Fibroblast of pulmonary artery (primary cell): ENCODE measurements around the gene IDUA.

ENCODE experiments used
- DNase-seq: peaks from one replicate; pipeline ENCODE4 v3.0.0-alpha.2; 2010; ENCODE audit warnings: low read depth
- H3K4me3 ChIP-seq: replicated peaks from 2 replicates; pipeline ENCODE4 v1.5.1; 2011; ENCODE audit warnings: low read depth, mild to moderate bottlenecking, control low read depth, low read length, moderate library complexity
- CTCF ChIP-seq: IDR thresholded peaks from 2 replicates; pipeline ENCODE4 v1.5.1; 2011; ENCODE audit warnings: mild to moderate bottlenecking, control low read depth, low read length, inconsistent platforms; ENCODE audit errors: missing control alignments

The IDUA gene

GRCh38 chr4:1032861-1033260 is 46.0 kb downstream of the IDUA start:
- TF ChIP-seq CTCF: no peak

DNA sequence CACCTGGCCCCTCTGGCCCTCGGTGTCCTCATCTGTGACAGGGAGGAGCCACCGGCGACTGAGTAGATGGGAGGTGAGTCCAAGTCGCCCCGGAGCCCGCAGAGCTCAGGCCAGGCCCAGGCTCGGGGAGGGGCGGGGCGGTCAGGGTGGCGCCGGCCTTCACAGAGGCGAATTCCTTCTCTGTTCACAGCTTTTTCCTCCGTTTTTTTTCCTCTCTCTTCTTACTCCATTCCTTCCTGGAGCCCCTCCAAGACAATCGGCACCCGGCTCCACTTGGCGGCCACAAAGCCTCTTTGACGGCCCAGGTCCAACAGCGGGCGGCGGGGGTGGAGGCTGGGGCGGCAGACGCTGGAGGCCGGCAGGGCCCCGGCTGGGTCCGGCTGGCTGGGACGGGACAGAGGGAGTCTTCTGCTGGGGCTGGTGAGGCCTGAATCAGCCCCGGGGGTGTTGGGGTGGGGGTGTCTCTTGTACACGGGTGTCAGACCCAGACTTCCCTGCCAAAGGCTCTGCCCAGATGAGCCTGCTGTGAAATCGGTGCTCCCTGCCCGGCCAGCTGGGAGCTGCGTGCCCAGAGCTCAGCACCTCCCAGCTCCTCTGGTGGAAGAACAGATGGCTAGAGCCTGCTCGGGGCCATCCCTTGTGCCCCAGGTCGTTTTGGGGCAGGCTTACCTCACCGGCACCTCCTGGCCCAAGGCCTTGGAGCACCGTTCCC is 47.2 kb downstream of the IDUA start:
- H3K4me3 ChIP-seq: no peak overlapping the region
- DNase-seq: peak; percentile 72
- no peak for TF ChIP-seq CTCF

More at GRCh38 chr4:1032861-1033260, 46.0 kb downstream of the IDUA start:
- DNase-seq: no peak
- H3K4me3 ChIP-seq: no peak overlapping the region

GRCh38 chr4:1035510-1035909 is 48.7 kb downstream of the IDUA start:
- no peak for TF ChIP-seq CTCF
- no peak overlapping the region for H3K4me3 ChIP-seq
- no peak for DNase-seq

- DNase-seq: no peak
- TF ChIP-seq CTCF: no peak
- H3K4me3 ChIP-seq: no peak overlapping the region
These were observed 49.3 kb downstream of the IDUA start for GRCh38 chr4:1036095-1036494.

DNA sequence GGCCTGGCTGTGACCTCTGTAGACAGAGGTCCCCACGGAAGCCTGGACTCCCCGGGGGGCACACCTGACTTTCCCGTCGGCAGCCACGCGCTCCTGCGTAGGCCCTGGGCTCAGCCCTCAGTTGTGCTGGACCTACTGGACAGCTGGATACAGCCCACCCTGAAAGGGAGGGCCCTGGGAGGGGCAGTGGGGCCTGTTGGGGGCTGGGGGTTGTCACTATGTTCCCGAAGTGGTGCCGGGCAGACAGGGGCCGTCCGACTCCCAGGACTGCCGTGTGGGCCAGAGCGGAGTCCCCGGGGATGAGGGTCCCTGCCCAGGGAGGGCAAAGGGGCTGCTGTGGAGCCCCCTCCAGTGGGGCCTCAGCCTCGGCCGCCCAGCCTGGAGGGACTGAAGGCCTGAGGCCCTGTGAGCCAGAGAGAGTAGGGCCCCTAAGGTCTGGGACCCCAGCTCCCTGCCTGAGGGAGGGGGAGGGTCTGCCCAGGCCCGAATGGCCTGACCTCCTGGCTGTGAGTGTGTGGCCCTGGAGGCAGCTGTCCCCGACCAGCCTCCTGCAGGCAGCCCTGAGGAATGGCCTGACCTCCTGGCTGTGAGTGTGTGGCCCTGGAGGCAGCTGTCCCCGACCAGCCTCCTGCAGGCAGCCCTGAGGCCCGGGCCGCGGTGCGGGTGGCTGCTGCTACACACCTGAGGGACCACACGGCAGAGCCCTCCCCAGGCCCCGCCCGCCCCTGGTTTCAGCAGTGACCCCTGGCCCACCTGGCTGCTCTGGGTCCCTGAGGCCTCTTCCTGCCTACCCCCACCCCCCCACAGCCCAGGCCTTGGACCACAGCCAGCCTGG is 50.3 kb downstream of the IDUA start:
- DNase-seq: no peak
- no peak overlapping the region for H3K4me3 ChIP-seq
- TF ChIP-seq CTCF: no peak

- no peak for DNase-seq
- H3K4me3 ChIP-seq: no peak overlapping the region
- no peak for TF ChIP-seq CTCF
These were observed 52.2 kb downstream of the IDUA start for GRCh38 chr4:1038948-1039492.
